PC-9 (cell line): Measurements from ENCODE around the gene UBE2H.

Experiments used
- EZH2 ChIP-seq: fragments of 200-600 bp; sonication (generic); IDR thresholded peaks from 2 replicates; pipeline ENCODE4 v1.8.0; 2017; ENCODE audit warnings: antibody characterized with exemption, low read depth
- TF ChIP-seq, protein P1 (sequence below): fragments of 200-600 bp; sonication (generic); conservative IDR thresholded peaks from 2 replicates; pipeline ENCODE4 v1.6.1; 2017; ENCODE audit warnings: mixed run types, antibody characterized with exemption, mild to moderate bottlenecking, moderate library complexity

DNA sequence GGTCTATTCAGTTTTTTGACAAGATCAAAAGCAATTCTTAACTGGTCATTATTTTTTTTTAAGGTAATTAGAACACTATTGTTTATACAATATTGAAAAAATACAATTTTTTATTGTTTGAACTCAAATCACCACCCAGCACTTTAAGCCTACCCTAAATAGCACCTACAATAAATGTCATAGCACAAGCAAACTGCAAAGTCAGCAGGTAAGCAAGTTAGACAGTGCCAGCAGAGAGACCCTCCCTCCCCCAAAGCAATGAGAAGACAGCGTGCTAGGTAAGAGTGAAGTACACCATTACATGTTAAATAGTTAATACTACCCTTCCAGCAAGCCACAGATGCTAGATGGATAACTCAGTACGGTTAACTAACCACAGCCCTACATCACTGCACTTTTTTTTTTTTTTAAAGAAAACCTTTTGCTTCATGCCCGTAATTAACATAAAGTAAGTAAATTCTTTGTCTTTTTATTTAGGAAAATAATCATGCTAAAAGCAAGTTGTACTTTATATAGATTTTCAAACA lies 120.0 kb downstream of the UBE2H start:
- TF ChIP-seq, protein P1, sequence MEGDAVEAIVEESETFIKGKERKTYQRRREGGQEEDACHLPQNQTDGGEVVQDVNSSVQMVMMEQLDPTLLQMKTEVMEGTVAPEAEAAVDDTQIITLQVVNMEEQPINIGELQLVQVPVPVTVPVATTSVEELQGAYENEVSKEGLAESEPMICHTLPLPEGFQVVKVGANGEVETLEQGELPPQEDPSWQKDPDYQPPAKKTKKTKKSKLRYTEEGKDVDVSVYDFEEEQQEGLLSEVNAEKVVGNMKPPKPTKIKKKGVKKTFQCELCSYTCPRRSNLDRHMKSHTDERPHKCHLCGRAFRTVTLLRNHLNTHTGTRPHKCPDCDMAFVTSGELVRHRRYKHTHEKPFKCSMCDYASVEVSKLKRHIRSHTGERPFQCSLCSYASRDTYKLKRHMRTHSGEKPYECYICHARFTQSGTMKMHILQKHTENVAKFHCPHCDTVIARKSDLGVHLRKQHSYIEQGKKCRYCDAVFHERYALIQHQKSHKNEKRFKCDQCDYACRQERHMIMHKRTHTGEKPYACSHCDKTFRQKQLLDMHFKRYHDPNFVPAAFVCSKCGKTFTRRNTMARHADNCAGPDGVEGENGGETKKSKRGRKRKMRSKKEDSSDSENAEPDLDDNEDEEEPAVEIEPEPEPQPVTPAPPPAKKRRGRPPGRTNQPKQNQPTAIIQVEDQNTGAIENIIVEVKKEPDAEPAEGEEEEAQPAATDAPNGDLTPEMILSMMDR, result no peak
- no peak for TF ChIP-seq EZH2
